HepG2 (cell line): ENCODE data around the gene SAE1. TPM values are rescaled to one million over a fixed set of nuclear protein-coding genes. Genes with fewer than 3 reads are reported as not detected.

ENCODE experiments used
- ATAC-seq: fragments of 200-7000 bp; cut with Tn5 transposase; 3 replicates; pipeline ENCODE4 v1.9.1; 2020; ENCODE audit warnings: mild to moderate bottlenecking, moderate library complexity
- BruUV-seq: library from RNA; stranded (reverse); fragments of 400-500 nt; replicated peaks from 2 replicates; lab custom pipeline; 2021; lab: Mats Ljungman, UMichigan
- CTCF ChIA-PET: fragments of 300-600 bp; formaldehyde crosslinking; extraction: SDS; loops from one replicate; lab custom pipeline; 2021; ENCODE audit warnings: low total read pairs, inconsistent platforms, low intra/inter-chr PET ratio; lab: Yijun Ruan, JAX
- POLR2A ChIA-PET: fragments of 350-600 bp; sonication (Branson Sonifier 250); formaldehyde crosslinking; loops from one replicate; lab custom pipeline; 2020; ENCODE audit warnings: antibody characterized with exemption, inconsistent platforms; lab: Yijun Ruan, JAX
- DNase-seq: peaks from one replicate; pipeline ENCODE4 v3.0.0-alpha.2; 2015; ENCODE audit warnings: low spot score
- FAIRE-seq: peaks from 3 replicates; lab custom pipeline; 2011; peaks lifted over from hg19 to GRCh38; lab: Jason Lieb, UNC
- H2AFZ ChIP-seq: one replicate; pipeline ENCODE4 v1.6.1; 2011; ENCODE audit warnings: low read length, inconsistent platforms
- H3K27ac ChIP-seq: fragments of 300-600 bp; 3 replicates; pipeline ENCODE4 v1.8.0; 2011; ENCODE audit warnings: mixed run types, mild to moderate bottlenecking, mixed read lengths, low read length, inconsistent platforms; ENCODE audit not compliant: insufficient read depth; ENCODE audit errors: extremely low read length
- H3K27me3 ChIP-seq, 2 experiments: fragments of 200-600 bp in 1 of 2; 2 replicates in 1 of 2; 3 replicates in 1 of 2; pipeline versions ENCODE4 v1.6.0 to v1.8.0; 2011; ENCODE audit warnings: low read length in 2 of 2, mild to moderate bottlenecking in 2 of 2, moderate library complexity in 2 of 2, inconsistent platforms in 1 of 2; ENCODE audit not compliant: insufficient read depth in 2 of 2, control insufficient read depth in 1 of 2
- H3K36me3 ChIP-seq, 2 experiments: fragments of 200-600 bp in 1 of 2; replicated peaks in 1 of 2; 2 replicates in 1 of 2; 3 replicates in 1 of 2; pipeline versions ENCODE4 v1.5.1 to v1.8.0; 2011; ENCODE audit warnings: low read length in 2 of 2, inconsistent platforms in 1 of 2; ENCODE audit not compliant: insufficient read depth in 2 of 2, control insufficient read depth in 1 of 2
- H3K4me1 ChIP-seq: 2 replicates; pipeline ENCODE4 v1.5.1; 2012; ENCODE audit warnings: low read length, inconsistent platforms; ENCODE audit not compliant: insufficient read depth
- H3K4me2 ChIP-seq: 2 replicates; pipeline ENCODE4 v1.6.0; 2011; ENCODE audit warnings: low read depth, low read length, inconsistent platforms
- H3K4me3 ChIP-seq, 3 experiments: fragments of 200-600 bp in 1 of 3; sonication (generic), shearing (Covaris generic) in 1 of 3; replicated peaks in 1 of 3; 2 replicates each; pipeline ENCODE4 v1.5.1; 2011 to 2016; ENCODE audit warnings: low read length in 3 of 3, inconsistent platforms in 2 of 3, low read depth in 2 of 3, mild to moderate bottlenecking in 2 of 3, control low read depth in 1 of 3, mixed read lengths in 1 of 3; ENCODE audit not compliant: insufficient read depth in 1 of 3
- H3K79me2 ChIP-seq: one replicate; pipeline ENCODE4 v1.6.1; 2011; ENCODE audit warnings: low read length, inconsistent platforms; ENCODE audit not compliant: insufficient read depth
- H3K9ac ChIP-seq: 2 replicates; pipeline ENCODE4 v1.6.0; 2011; ENCODE audit warnings: mild to moderate bottlenecking, low read depth, low read length, inconsistent platforms; ENCODE audit not compliant: insufficient read depth
- H3K9me3 ChIP-seq: 2 replicates; pipeline ENCODE4 v1.5.1; 2012; ENCODE audit warnings: mild to moderate bottlenecking, low read length
- H4K20me1 ChIP-seq: 2 replicates; pipeline ENCODE4 v1.6.0; 2011; ENCODE audit warnings: inconsistent platforms, mild to moderate bottlenecking, low read length, moderate library complexity; ENCODE audit not compliant: insufficient read depth
- ATF2 ChIP-seq: sonication (generic); formaldehyde crosslinking; IDR thresholded peaks from 2 replicates; pipeline ENCODE4 v1.4.0; 2020; ENCODE audit warnings: missing genetic modification reagents
- FIP1L1 ChIP-seq: fragments of 200-400 bp; formaldehyde crosslinking; IDR thresholded peaks from 2 replicates; pipeline ENCODE4 v1.6.1; 2018; ENCODE audit warnings: low read depth, mild to moderate bottlenecking, low read length, moderate library complexity, borderline replicate concordance; ENCODE audit not compliant: insufficient read depth
- JUND ChIP-seq: sonication (generic); formaldehyde crosslinking; IDR thresholded peaks from 2 replicates; pipeline ENCODE4 v1.8.0; 2022; ENCODE audit warnings: mild to moderate bottlenecking, missing genetic modification reagents
- MAFF ChIP-seq: IDR thresholded peaks from 2 replicates; pipeline ENCODE4 v1.6.1; 2011; ENCODE audit warnings: low read depth, low read length, improper control_type of control experiment
- MAFK ChIP-seq, 2 experiments: IDR thresholded peaks in 1 of 2; conservative IDR thresholded peaks in 1 of 2; 2 replicates each; pipeline ENCODE4 v1.6.1; 2011; ENCODE audit warnings: improper control_type of control experiment in 2 of 2, low read length in 2 of 2
- NONO ChIP-seq, 2 experiments: fragments of 450-650 bp in 1 of 2; sonication (generic) in 1 of 2; formaldehyde crosslinking in 1 of 2; IDR thresholded peaks in 1 of 2; conservative IDR thresholded peaks in 1 of 2; 2 replicates each; pipeline versions ENCODE4 v1.6.1 to v1.8.0; 2017 to 2022; ENCODE audit warnings: mild to moderate bottlenecking in 1 of 2, missing genetic modification reagents in 1 of 2, moderate library complexity in 1 of 2
- SMYD3 ChIP-seq: sonication (generic); formaldehyde crosslinking; IDR thresholded peaks from 2 replicates; pipeline ENCODE4 v1.8.1; 2023; ENCODE audit warnings: mild to moderate bottlenecking, missing genetic modification reagents
- ZBTB14 ChIP-seq: sonication (generic); formaldehyde crosslinking; IDR thresholded peaks from 2 replicates; pipeline ENCODE4 v1.4.0; 2020; ENCODE audit warnings: missing genetic modification reagents
- ZBTB37 ChIP-seq: sonication (generic); formaldehyde crosslinking; IDR thresholded peaks from 2 replicates; pipeline ENCODE4 v1.4.0; 2020; ENCODE audit warnings: mild to moderate bottlenecking, missing genetic modification reagents
- ZNF530 ChIP-seq: sonication (generic); formaldehyde crosslinking; IDR thresholded peaks from 2 replicates; pipeline ENCODE4 v1.5.0; 2020; ENCODE audit warnings: low read depth, mild to moderate bottlenecking, missing genetic modification reagents
- ZNF546 ChIP-seq: sonication (generic); formaldehyde crosslinking; conservative IDR thresholded peaks from 2 replicates; pipeline ENCODE4 v1.8.1; 2023; ENCODE audit warnings: mild to moderate bottlenecking, missing genetic modification reagents
- ZNF572 ChIP-seq: sonication (generic); formaldehyde crosslinking; IDR thresholded peaks from 2 replicates; pipeline ENCODE4 v1.5.1; 2020; ENCODE audit warnings: mild to moderate bottlenecking, missing genetic modification reagents
- WGBS: methylation state at CpG from one replicate; pipeline ENCODE4 v1.1.6; 2017; ENCODE audit warnings: low lambda C conversion rate; 5-methylcytosine and 5-hydroxymethylcytosine counted together
- in situ Hi-C: cut with HindIII; loops from 2 replicates; pipeline ENCODE4 v1.10.0; 2017; ENCODE audit warnings: low pct_unique_long_range_greater_than_20kb; ENCODE audit not compliant: extremely low pct_ligation_motif_present
- intact Hi-C: fragments of 100-400 bp; cut with micrococcal nuclease; formaldehyde crosslinking; loops from one replicate; pipeline ENCODE4 v1.10.0; 2022; ENCODE audit not compliant: unreplicated experiment
- polyA plus RNA-seq, 8 experiments: library from polyadenylated mRNA; depleted of rRNA in 3 of 8; stranded (reverse) in 7 of 8; unstranded in 1 of 8; fragments of >200 nt; fragmentation: Illumina TruSeq in 4 of 8; extraction: Trizol in 4 of 8; gene quantifications; 2 replicates each; pipeline versions ENCODE4 v1.2.1 to v1.2.3, GENCODE V29; 2011 to 2016; ENCODE audit warnings: low read depth in 4 of 8, missing spikeins in 1 of 8, mixed read lengths in 1 of 8; ENCODE audit not compliant: insufficient read depth in 1 of 8
- total RNA-seq, 5 experiments: library from RNA; depleted of rRNA; stranded (reverse); fragments of >200 nt; fragmentation: Illumina TruSeq; extraction: Trizol; gene quantifications; 2 replicates each; pipeline ENCODE4 v1.2.3, GENCODE V29; 2016; ENCODE audit warnings: low read depth in 1 of 5
- TF ChIP-seq, protein P1 (sequence below): sonication (generic); formaldehyde crosslinking; IDR thresholded peaks from 2 replicates; pipeline ENCODE4 v1.8.0; 2022; ENCODE audit warnings: low read depth, missing genetic modification reagents

The SAE1 gene
- total and polyA plus RNA-seq, 2 of the 13 experiments (the other 11 are each of a cell fraction or from before 2014, with no cell fraction given): 87.6 to 197 TPM

DNA sequence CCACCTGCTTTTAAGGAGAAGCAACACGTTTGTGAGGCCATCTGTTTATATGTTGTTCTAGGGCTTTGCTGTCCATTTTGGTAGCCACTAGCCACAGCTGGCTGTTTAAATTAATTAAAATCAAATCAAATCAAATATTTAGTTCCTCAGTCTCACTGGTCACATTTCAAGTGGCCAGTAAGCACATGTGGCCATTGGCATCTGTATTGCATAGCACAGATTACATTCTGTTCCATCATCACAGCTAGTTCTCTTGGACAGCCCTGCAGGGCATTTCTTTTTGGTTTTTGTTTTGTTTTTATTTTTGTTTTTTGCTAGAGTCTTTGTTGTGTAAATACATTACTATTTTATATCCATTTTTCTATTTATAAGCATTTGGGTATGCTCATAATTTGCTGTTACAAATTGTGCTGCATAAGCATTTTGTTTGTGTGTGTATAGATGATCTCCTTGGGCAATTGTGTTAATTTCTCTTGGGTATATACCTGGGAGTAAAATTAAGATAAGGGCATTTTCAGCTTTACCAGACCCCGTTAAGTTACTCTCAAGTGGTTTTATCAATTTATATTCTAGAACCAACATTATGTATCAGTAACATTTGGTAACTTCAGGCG, 31.3 kb downstream of the SAE1 start:
- no peaks in the 10 kb centered on the region; the same call in 1 of the 2 replicates for H4K20me1 ChIP-seq
- POLR2A ChIA-PET: no interaction called here
- H3K27ac ChIP-seq: no peak overlapping the region
- H2AFZ ChIP-seq: no peak overlapping the region
- FAIRE-seq: no peak
- ATAC-seq: no peak
- DNase-seq: no peak
- BruUV-seq: no TSS peak
- H3K4me1 ChIP-seq: 0 out of 2 replicates have a peak, but pooled peaks cover 7% of the 10 kb centered on the region
- TF ChIP-seq ZNF572: no peak
- TF ChIP-seq ZNF546: no peak
- TF ChIP-seq NONO (IDR thresholded peaks at IDR 0.05): no peak
- TF ChIP-seq NONO (CRISPR knock-in tag; conservative IDR thresholded peaks at IDR 0.05): no peak
- peak; percentile 85 to 91 for TF ChIP-seq MAFK (conservative IDR thresholded peaks at IDR 0.05 in 1 of 2, IDR thresholded peaks at IDR 0.05 in 1 of 2; ENCODE audit: low read length in 2 of 2)
- TF ChIP-seq ZBTB14 (CRISPR knock-in tag): no peak
- no peak for TF ChIP-seq SMYD3 (CRISPR knock-in tag)
- TF ChIP-seq MAFF: peak; percentile 86
- in situ Hi-C loops: no loop called here
- WGBS: over 99% methylated on average over 3 of the region's 3 CpGs
- CTCF ChIA-PET: no interaction called here
- H3K9ac ChIP-seq: no peak overlapping the region
- H3K4me3 ChIP-seq: no peak overlapping the region
- peaks cover 2% of the 10 kb centered on the region for H3K79me2 ChIP-seq
- peaks cover 20 to 53% of the 10 kb centered on the region in 2 experiments for H3K36me3 ChIP-seq
- no peaks in the 10 kb centered on the region for H3K9me3 ChIP-seq
- no peaks in the 10 kb centered on the region for H3K27me3 ChIP-seq
- intact Hi-C loops: no loop called here
- H3K4me2 ChIP-seq: no peak overlapping the region

- BruUV-seq: no TSS peak
- intact Hi-C loops: no loop called here
- Histone ChIP-seq H3K4me3 (no peak overlapping the region), H2AFZ (no peak overlapping the region), H3K27me3 (no peaks in the 10 kb centered on the region), H3K4me2 (no peak overlapping the region), H4K20me1 (no peaks in the 10 kb centered on the region), H3K27ac (no peak overlapping the region), H3K36me3 (peaks cover 23 to 58% of the 10 kb centered on the region in 2 experiments), H3K79me2 (peaks cover 2% of the 10 kb centered on the region), H3K4me1 (no peaks in the 10 kb centered on the region), H3K9me3 (no peaks in the 10 kb centered on the region), H3K9ac (no peak overlapping the region)
- in situ Hi-C loops: no loop called here
- no peak for DNase-seq
- CTCF ChIA-PET: no interaction called here
- FAIRE-seq: no peak
- POLR2A ChIA-PET: no interaction called here
- 95% methylated on average over 7 of the region's 7 CpGs for WGBS
- no peak for ATAC-seq
- TF ChIP-seq ATF2 (CRISPR knock-in tag) (no peak), ZBTB37 (CRISPR knock-in tag) (no peak), ZNF530 (CRISPR knock-in tag) (no peak), FIP1L1 (no peak), JUND (CRISPR knock-in tag) (no peak)
- TF ChIP-seq, protein P1, sequence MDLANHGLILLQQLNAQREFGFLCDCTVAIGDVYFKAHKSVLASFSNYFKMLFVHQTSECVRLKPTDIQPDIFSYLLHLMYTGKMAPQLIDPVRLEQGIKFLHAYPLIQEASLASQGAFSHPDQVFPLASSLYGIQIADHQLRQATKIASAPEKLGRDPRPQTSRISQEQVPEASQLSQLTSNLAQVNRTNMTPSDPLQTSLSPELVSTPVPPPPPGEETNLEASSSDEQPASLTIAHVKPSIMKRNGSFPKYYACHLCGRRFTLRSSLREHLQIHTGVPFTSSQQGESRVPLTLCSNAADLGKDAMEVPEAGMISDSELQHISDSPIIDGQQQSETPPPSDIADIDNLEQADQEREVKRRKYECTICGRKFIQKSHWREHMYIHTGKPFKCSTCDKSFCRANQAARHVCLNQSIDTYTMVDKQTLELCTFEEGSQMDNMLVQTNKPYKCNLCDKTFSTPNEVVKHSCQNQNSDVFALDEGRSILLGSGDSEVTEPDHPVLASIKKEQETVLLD (CRISPR knock-in tag): no peak
These were observed 37.4 kb downstream of the SAE1 start for GRCh38 chr19:47168065-47168464.
